Measurements from ENCODE around the gene SERPINF2. TPM values are rescaled to one million over a fixed set of nuclear protein-coding genes. Genes with fewer than 3 reads are reported as not detected.
A peak's percentile ranks its signal among the peaks of the same experiment; 100 is the strongest.

Gene SERPINF2
- total and polyA plus RNA-seq, 2 donors from 2014 or later, result 30.6 to 209 TPM

GRCh38 chr17:1779571-1780131 lies 37.0 kb downstream of the SERPINF2 start:
- H3K27ac ChIP-seq (ENCODE audit: low read depth in 2 of 2, low read length in 2 of 2), result peak overlapping the region; percentile 74 to 76
- intact Hi-C loops (cut with DNase I), result loop anchor here (10.0 kb wide), 1 partner anchor 55 kb away; the partner anchor contains the start of gene WDR81
- no peak overlapping the region for H3K9ac ChIP-seq (ENCODE audit: low read length in 3 of 3)
- no peak overlapping the region for H3K4me3 ChIP-seq (ENCODE audit: low read length in 3 of 3)
- H3K27me3 ChIP-seq (ENCODE audit: control insufficient read depth, insufficient read depth, low read length), result no peaks in the 10 kb centered on the region
- TF ChIP-seq, protein P1, sequence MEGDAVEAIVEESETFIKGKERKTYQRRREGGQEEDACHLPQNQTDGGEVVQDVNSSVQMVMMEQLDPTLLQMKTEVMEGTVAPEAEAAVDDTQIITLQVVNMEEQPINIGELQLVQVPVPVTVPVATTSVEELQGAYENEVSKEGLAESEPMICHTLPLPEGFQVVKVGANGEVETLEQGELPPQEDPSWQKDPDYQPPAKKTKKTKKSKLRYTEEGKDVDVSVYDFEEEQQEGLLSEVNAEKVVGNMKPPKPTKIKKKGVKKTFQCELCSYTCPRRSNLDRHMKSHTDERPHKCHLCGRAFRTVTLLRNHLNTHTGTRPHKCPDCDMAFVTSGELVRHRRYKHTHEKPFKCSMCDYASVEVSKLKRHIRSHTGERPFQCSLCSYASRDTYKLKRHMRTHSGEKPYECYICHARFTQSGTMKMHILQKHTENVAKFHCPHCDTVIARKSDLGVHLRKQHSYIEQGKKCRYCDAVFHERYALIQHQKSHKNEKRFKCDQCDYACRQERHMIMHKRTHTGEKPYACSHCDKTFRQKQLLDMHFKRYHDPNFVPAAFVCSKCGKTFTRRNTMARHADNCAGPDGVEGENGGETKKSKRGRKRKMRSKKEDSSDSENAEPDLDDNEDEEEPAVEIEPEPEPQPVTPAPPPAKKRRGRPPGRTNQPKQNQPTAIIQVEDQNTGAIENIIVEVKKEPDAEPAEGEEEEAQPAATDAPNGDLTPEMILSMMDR (IDR thresholded peaks at IDR 0.05; ENCODE audit: borderline replicate concordance, extremely low read depth, insufficient read depth), result no peak
- no peaks in the 10 kb centered on the region for H3K9me3 ChIP-seq (ENCODE audit: control insufficient read depth in 2 of 3, insufficient read depth in 1 of 3, low read length in 3 of 3)
- peaks cover 0 to 17% (median 7%) of the 10 kb centered on the region in 3 donors for H3K4me1 ChIP-seq (ENCODE audit: control insufficient read depth in 2 of 3, insufficient read depth in 2 of 3, low read depth in 1 of 3, low read length in 3 of 3)
- DNase-seq, result peak in 2 of 5 donors; percentile 84 to 87
- no peak for FAIRE-seq
- H3K36me3 ChIP-seq (ENCODE audit: control insufficient read depth in 2 of 3, insufficient read depth in 3 of 3, low read length in 3 of 3), result peaks cover 0 to 5% (median 2%) of the 10 kb centered on the region in 3 donors

DNA sequence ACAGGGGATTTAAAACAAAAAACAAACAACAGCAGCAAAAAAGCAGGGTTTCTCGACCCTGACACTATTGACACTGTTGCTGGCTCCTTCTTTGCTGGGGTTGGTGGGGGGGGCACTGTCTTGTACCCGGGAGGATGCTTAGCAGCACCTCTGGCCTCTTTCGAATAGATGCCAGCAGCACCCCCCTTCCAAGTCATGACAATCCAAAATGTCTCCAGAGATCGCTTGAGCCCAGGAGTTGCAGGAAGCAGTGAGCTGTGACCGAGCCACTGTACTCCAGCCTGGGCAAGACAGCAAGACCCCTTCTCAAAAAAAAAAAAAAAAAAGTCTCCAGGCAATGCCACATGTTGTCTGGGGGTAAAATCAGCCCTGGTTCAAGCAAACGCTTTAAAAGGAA lies 39.5 kb downstream of the SERPINF2 start:
- H3K36me3 ChIP-seq (ENCODE audit: control insufficient read depth in 2 of 3, insufficient read depth in 3 of 3, low read length in 3 of 3), result peaks cover 0 to 16% (median 0%) of the 10 kb centered on the region in 3 donors
- H3K4me1 ChIP-seq (ENCODE audit: control insufficient read depth in 2 of 3, insufficient read depth in 2 of 3, low read depth in 1 of 3, low read length in 3 of 3), result peaks cover 0 to 18% (median 7%) of the 10 kb centered on the region in 3 donors
- TF ChIP-seq, protein P1 (IDR thresholded peaks at IDR 0.05; ENCODE audit: borderline replicate concordance, extremely low read depth, insufficient read depth), result no peak
- peak in 1 of 5 donors; percentile 51 for DNase-seq
- no peak overlapping the region for H3K9ac ChIP-seq (ENCODE audit: low read length in 3 of 3)
- H3K9me3 ChIP-seq (ENCODE audit: control insufficient read depth in 2 of 3, insufficient read depth in 1 of 3, low read length in 3 of 3), result no peaks in the 10 kb centered on the region
- no peak overlapping the region for H3K4me3 ChIP-seq (ENCODE audit: low read length in 3 of 3)
- intact Hi-C loops (cut with DNase I), result no loop called here
- no peak for FAIRE-seq
- no peaks in the 10 kb centered on the region for H3K27me3 ChIP-seq (ENCODE audit: control insufficient read depth, insufficient read depth, low read length)
- H3K27ac ChIP-seq (ENCODE audit: low read depth in 2 of 2, low read length in 2 of 2), result peak overlapping the region; percentile 26 to 70

GRCh38 chr17:1783271-1783670 lies 40.6 kb downstream of the SERPINF2 start:
- Histone ChIP-seq H3K27ac (ENCODE audit: low read depth in 2 of 2, low read length in 2 of 2) (peak overlapping the region; percentile 80 to 89), H3K9ac (ENCODE audit: low read length in 3 of 3) (peak overlapping the region in 2 of 3 donors; percentile 24 to 27), H3K9me3 (ENCODE audit: control insufficient read depth in 2 of 3, insufficient read depth in 1 of 3, low read length in 3 of 3) (no peaks in the 10 kb centered on the region), H3K4me3 (ENCODE audit: low read length in 3 of 3) (peak overlapping the region in 1 of 3 donors; percentile 11), H3K36me3 (ENCODE audit: control insufficient read depth in 2 of 3, insufficient read depth in 3 of 3, low read length in 3 of 3) (peaks cover 0 to 18% (median 0%) of the 10 kb centered on the region in 3 donors), H3K4me1 (ENCODE audit: control insufficient read depth in 2 of 3, insufficient read depth in 2 of 3, low read depth in 1 of 3, low read length in 3 of 3) (peaks cover 0 to 22% (median 7%) of the 10 kb centered on the region in 3 donors), H3K27me3 (ENCODE audit: control insufficient read depth, insufficient read depth, low read length) (no peaks in the 10 kb centered on the region)
- DNase-seq (peak in 2 of 5 donors; percentile 10 to 81), FAIRE-seq (no peak)
- TF ChIP-seq, protein P1 (IDR thresholded peaks at IDR 0.05; ENCODE audit: borderline replicate concordance, extremely low read depth, insufficient read depth), result no peak
- intact Hi-C loops (cut with DNase I), result no loop called here

Data from kidney (tissue), 14 donors.